H1 (cell line): ENCODE results near the gene GALNT2. TPM values are rescaled to one million over a fixed set of nuclear protein-coding genes. Genes with fewer than 3 reads are reported as not detected.

Experiments
- CHD2 ChIP-seq: IDR thresholded peaks from 2 replicates; pipeline ENCODE4 v1.6.1; 2012; ENCODE audit warnings: low read length, improper control_type of control experiment
- EGR1 ChIP-seq: IDR thresholded peaks from 2 replicates; pipeline ENCODE4 v1.6.1; 2011; ENCODE audit warnings: low read depth, low read length, borderline replicate concordance
- POU5F1 ChIP-seq: IDR thresholded peaks from 2 replicates; pipeline ENCODE4 v1.6.1; 2011; ENCODE audit warnings: low read depth, mild to moderate bottlenecking, low read length, moderate library complexity
- SP4 ChIP-seq: IDR thresholded peaks from 2 replicates; pipeline ENCODE4 v1.6.1; 2012; ENCODE audit warnings: low read length, inconsistent platforms
- SRF ChIP-seq: IDR thresholded peaks from 2 replicates; pipeline ENCODE4 v1.6.1; 2011; ENCODE audit warnings: mild to moderate bottlenecking, low read depth, low read length, moderate library complexity
- YY1 ChIP-seq: IDR thresholded peaks from 2 replicates; pipeline ENCODE4 v1.6.1; 2011; ENCODE audit warnings: low read depth, mild to moderate bottlenecking, low read length
- polyA plus RNA-seq, 7 experiments: library from polyadenylated mRNA; depleted of rRNA in 3 of 7; stranded (reverse) in 5 of 7; unstranded in 2 of 7; fragments of >200 nt in 5 of 7; fragments of 200-250 nt in 2 of 7; gene quantifications; 1 replicate in 5 of 7; 2 replicates in 1 of 7; 4 replicates in 1 of 7; pipeline versions ENCODE4 v1.2.1 to v1.2.3, GENCODE V29; 2011 to 2013; ENCODE audit warnings: missing spikeins in 2 of 7, mixed read lengths in 2 of 7
- total RNA-seq: library from RNA; stranded (reverse); fragmentation: NEBNext Ultra II Directional; extraction: Animal tissue kit (Norgen Biotek cat#: 25700); gene quantifications from 2 replicates; pipeline ENCODE4 v1.2.1, GENCODE V29; 2021
- TF ChIP-seq, protein P1 (sequence below): fragments of 300-600 bp; sonication (generic); IDR thresholded peaks from 2 replicates; pipeline ENCODE4 v1.7.1; 2012; ENCODE audit warnings: low read length, moderate library complexity, mild to moderate bottlenecking, inconsistent platforms; ENCODE audit not compliant: insufficient replicate concordance

The GALNT2 gene
- total and polyA plus RNA-seq, 2 of the 8 experiments (the other 6 are each of a cell fraction or from before 2014, with no cell fraction given) = 34.5 to 75.3 TPM

GRCh38 chr1:230067419-230067870, 407 bp downstream of the GALNT2 start (continued):
- TF ChIP-seq, protein P1, sequence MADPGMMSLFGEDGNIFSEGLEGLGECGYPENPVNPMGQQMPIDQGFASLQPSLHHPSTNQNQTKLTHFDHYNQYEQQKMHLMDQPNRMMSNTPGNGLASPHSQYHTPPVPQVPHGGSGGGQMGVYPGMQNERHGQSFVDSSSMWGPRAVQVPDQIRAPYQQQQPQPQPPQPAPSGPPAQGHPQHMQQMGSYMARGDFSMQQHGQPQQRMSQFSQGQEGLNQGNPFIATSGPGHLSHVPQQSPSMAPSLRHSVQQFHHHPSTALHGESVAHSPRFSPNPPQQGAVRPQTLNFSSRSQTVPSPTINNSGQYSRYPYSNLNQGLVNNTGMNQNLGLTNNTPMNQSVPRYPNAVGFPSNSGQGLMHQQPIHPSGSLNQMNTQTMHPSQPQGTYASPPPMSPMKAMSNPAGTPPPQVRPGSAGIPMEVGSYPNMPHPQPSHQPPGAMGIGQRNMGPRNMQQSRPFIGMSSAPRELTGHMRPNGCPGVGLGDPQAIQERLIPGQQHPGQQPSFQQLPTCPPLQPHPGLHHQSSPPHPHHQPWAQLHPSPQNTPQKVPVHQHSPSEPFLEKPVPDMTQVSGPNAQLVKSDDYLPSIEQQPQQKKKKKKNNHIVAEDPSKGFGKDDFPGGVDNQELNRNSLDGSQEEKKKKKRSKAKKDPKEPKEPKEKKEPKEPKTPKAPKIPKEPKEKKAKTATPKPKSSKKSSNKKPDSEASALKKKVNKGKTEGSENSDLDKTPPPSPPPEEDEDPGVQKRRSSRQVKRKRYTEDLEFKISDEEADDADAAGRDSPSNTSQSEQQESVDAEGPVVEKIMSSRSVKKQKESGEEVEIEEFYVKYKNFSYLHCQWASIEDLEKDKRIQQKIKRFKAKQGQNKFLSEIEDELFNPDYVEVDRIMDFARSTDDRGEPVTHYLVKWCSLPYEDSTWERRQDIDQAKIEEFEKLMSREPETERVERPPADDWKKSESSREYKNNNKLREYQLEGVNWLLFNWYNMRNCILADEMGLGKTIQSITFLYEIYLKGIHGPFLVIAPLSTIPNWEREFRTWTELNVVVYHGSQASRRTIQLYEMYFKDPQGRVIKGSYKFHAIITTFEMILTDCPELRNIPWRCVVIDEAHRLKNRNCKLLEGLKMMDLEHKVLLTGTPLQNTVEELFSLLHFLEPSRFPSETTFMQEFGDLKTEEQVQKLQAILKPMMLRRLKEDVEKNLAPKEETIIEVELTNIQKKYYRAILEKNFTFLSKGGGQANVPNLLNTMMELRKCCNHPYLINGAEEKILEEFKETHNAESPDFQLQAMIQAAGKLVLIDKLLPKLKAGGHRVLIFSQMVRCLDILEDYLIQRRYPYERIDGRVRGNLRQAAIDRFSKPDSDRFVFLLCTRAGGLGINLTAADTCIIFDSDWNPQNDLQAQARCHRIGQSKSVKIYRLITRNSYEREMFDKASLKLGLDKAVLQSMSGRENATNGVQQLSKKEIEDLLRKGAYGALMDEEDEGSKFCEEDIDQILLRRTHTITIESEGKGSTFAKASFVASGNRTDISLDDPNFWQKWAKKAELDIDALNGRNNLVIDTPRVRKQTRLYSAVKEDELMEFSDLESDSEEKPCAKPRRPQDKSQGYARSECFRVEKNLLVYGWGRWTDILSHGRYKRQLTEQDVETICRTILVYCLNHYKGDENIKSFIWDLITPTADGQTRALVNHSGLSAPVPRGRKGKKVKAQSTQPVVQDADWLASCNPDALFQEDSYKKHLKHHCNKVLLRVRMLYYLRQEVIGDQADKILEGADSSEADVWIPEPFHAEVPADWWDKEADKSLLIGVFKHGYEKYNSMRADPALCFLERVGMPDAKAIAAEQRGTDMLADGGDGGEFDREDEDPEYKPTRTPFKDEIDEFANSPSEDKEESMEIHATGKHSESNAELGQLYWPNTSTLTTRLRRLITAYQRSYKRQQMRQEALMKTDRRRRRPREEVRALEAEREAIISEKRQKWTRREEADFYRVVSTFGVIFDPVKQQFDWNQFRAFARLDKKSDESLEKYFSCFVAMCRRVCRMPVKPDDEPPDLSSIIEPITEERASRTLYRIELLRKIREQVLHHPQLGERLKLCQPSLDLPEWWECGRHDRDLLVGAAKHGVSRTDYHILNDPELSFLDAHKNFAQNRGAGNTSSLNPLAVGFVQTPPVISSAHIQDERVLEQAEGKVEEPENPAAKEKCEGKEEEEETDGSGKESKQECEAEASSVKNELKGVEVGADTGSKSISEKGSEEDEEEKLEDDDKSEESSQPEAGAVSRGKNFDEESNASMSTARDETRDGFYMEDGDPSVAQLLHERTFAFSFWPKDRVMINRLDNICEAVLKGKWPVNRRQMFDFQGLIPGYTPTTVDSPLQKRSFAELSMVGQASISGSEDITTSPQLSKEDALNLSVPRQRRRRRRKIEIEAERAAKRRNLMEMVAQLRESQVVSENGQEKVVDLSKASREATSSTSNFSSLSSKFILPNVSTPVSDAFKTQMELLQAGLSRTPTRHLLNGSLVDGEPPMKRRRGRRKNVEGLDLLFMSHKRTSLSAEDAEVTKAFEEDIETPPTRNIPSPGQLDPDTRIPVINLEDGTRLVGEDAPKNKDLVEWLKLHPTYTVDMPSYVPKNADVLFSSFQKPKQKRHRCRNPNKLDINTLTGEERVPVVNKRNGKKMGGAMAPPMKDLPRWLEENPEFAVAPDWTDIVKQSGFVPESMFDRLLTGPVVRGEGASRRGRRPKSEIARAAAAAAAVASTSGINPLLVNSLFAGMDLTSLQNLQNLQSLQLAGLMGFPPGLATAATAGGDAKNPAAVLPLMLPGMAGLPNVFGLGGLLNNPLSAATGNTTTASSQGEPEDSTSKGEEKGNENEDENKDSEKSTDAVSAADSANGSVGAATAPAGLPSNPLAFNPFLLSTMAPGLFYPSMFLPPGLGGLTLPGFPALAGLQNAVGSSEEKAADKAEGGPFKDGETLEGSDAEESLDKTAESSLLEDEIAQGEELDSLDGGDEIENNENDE = no peak
- TF ChIP-seq SRF (no peak), SP4 (no peak), POU5F1 (no peak), EGR1 (no peak), CHD2 (no peak), YY1 (no peak)
